Neutrophil (primary cell): Measurements from ENCODE around the gene NPTN.

Experiments used
- H3K27ac ChIP-seq: fragments of 200-600 bp; sonication (generic); 2 replicates; pipeline ENCODE4 v1.5.1; 2016; ENCODE audit warnings: mild to moderate bottlenecking, moderate library complexity
- H3K27me3 ChIP-seq: fragments of 200-600 bp; sonication (generic); 2 replicates; pipeline ENCODE4 v1.6.0; 2016; ENCODE audit warnings: mild to moderate bottlenecking
- H3K36me3 ChIP-seq: fragments of 200-600 bp; sonication (generic); 2 replicates; pipeline ENCODE4 v1.5.1; 2017
- H3K4me1 ChIP-seq, 2 experiments: fragments of 200-600 bp in 1 of 2; sonication (generic) in 1 of 2; 1 replicate in 1 of 2; 2 replicates in 1 of 2; pipeline versions ENCODE4 v1.5.1 to v1.6.1; 2013 to 2016; ENCODE audit warnings: low read depth in 1 of 2, low read length in 1 of 2, mild to moderate bottlenecking in 1 of 2, moderate library complexity in 1 of 2; ENCODE audit not compliant: control insufficient read depth in 1 of 2, insufficient read depth in 1 of 2
- H3K4me3 ChIP-seq, 2 experiments: fragments of 200-600 bp in 1 of 2; sonication (generic) in 1 of 2; 1 replicate in 1 of 2; 2 replicates in 1 of 2; pipeline ENCODE4 v1.5.1; 2013 to 2016; ENCODE audit warnings: low read depth in 1 of 2, low read length in 1 of 2, mild to moderate bottlenecking in 1 of 2, moderate library complexity in 1 of 2
- H3K9me3 ChIP-seq: fragments of 200-600 bp; sonication (generic); 2 replicates; pipeline ENCODE4 v1.5.1; 2016
- CTCF ChIP-seq: fragments of 200-600 bp; sonication (generic); IDR thresholded peaks from 2 replicates; pipeline ENCODE4 v1.5.1; 2016; ENCODE audit warnings: antibody characterized with exemption

NPTN gene

DNA sequence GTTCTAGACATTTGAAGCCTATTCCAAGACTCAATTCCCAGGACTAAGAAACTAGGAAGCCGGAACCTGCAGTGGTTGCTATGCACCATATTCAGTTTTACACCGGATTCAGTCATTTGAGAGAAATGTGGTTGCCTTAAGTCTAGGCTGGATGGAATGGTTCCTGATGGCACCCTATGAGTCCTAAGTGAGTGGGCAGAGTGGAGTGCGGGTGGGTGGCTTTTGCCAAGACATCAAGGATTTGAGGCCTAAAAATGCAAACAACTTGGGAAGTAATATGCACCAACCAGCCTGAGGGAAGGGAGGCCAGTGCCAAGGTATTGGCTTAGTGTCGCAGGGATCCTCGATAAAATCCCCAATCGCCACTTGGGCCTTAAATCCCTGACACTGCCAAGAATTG, 46.8 kb upstream of the NPTN start:
- no peaks in the 10 kb centered on the region for H3K36me3 ChIP-seq
- no peak for TF ChIP-seq CTCF
- H3K4me1 ChIP-seq = peaks cover 0 to 9% of the 10 kb centered on the region in 2 experiments

GRCh38 chr15:73679180-73679579, 46.0 kb upstream of the NPTN start:
- no peak overlapping the region for H3K27ac ChIP-seq
- peaks cover 67% of the 10 kb centered on the region for H3K27me3 ChIP-seq
- TF ChIP-seq CTCF = no peak
- H3K4me3 ChIP-seq = no peak overlapping the region
- H3K4me1 ChIP-seq = peaks cover 0 to 3% of the 10 kb centered on the region in 2 experiments
- no peaks in the 10 kb centered on the region for H3K9me3 ChIP-seq
- no peaks in the 10 kb centered on the region for H3K36me3 ChIP-seq

More for the DNA sequence above, 46.8 kb upstream of the NPTN start:
- peaks cover 74% of the 10 kb centered on the region for H3K27me3 ChIP-seq
- no peak overlapping the region for H3K4me3 ChIP-seq
- H3K9me3 ChIP-seq = no peaks in the 10 kb centered on the region
- no peak overlapping the region for H3K27ac ChIP-seq

DNA sequence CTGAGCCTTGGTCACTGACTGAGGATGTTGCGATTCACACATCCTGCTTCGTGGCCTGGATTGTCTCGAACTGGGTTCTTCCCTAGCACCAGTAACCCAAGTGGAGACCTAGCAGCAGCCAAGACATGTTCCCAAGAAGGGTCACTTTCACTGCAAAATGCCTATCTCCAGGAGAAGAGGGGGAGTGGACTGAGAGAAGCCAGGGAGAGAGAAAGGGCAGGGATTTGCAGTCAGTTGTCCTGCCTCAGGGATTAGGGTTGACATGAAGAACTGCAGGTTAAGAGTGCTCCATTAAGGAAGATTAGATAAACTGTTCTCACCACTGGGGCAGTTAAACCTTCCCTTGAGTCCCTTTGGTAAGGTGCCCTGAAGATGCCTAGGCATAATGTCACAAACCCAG, 45.3 kb upstream of the NPTN start:
- no peak for TF ChIP-seq CTCF
- no peaks in the 10 kb centered on the region for H3K9me3 ChIP-seq
- no peaks in the 10 kb centered on the region for H3K4me1 ChIP-seq
- H3K36me3 ChIP-seq = no peaks in the 10 kb centered on the region
- H3K27ac ChIP-seq = no peak overlapping the region
- no peak overlapping the region for H3K4me3 ChIP-seq
- H3K27me3 ChIP-seq = peaks cover 60% of the 10 kb centered on the region

DNA sequence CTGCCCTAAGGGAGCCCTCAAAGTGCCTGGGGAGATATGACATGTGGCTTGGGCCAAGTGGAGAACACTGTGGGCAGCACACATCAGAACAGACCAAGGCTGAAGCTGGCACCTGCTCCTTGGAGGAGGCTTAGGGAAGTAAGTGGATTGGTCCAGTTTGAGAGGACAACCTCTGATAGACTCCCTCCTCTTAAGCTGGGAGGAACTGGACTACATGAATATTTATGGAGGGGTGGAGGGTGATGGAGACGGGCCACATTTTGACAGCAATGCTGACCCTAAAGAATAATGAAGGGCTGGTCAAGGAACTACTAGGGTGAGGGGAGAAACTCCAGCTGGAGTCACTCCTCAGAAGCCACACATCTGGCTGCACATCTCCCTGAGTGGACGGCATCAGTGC, 44.5 kb upstream of the NPTN start:
- Histone ChIP-seq H3K27me3 (peaks cover 52% of the 10 kb centered on the region), H3K27ac (no peak overlapping the region), H3K36me3 (no peaks in the 10 kb centered on the region), H3K4me3 (no peak overlapping the region), H3K4me1 (no peaks in the 10 kb centered on the region), H3K9me3 (no peaks in the 10 kb centered on the region)
- no peak for TF ChIP-seq CTCF

DNA sequence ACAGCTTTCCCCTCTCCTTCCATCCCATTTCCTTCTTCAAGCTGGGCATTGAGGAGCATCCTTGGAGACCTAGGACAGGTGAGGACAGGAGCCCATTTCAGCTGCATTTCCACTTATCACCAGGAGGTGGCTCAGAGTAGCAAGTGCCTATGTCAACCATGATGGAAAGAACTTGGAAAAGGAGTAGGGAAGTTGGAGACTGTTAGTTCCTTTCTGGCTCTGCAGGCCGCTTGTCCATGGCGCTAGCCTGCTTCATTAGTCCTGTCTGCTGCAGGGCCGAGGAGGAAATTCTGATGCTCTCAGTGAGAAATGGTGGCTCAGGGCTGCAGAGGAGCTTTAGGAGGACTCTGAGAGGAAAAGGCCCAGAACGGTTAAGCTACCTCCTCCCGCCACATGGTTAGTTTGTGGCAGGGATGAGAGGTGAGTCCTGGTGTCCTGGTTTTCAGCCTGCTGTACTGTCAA, 44.0 kb upstream of the NPTN start:
- no peaks in the 10 kb centered on the region for H3K36me3 ChIP-seq
- no peaks in the 10 kb centered on the region for H3K4me1 ChIP-seq
- peaks cover 49% of the 10 kb centered on the region for H3K27me3 ChIP-seq
- H3K9me3 ChIP-seq = no peaks in the 10 kb centered on the region
- H3K27ac ChIP-seq = no peak overlapping the region
- TF ChIP-seq CTCF = peak; percentile 71
- no peak overlapping the region for H3K4me3 ChIP-seq

- peaks cover 32% of the 10 kb centered on the region for H3K27me3 ChIP-seq
- no peak overlapping the region for H3K4me3 ChIP-seq
- H3K9me3 ChIP-seq = no peaks in the 10 kb centered on the region
- no peak overlapping the region for H3K27ac ChIP-seq
- TF ChIP-seq CTCF = no peak
- H3K4me1 ChIP-seq = no peaks in the 10 kb centered on the region
- no peaks in the 10 kb centered on the region for H3K36me3 ChIP-seq
Measured at GRCh38 chr15:73674587-73674986, 41.4 kb upstream of the NPTN start.
